ENCODE data around the gene MAP7D3. TPM values are rescaled to one million over a fixed set of nuclear protein-coding genes. Genes with fewer than 3 reads are reported as not detected.

The MAP7D3 gene
- total RNA-seq, 4 donors from 2014 or later, result 4.3 to 10.2 (median 7.6) TPM

DNA sequence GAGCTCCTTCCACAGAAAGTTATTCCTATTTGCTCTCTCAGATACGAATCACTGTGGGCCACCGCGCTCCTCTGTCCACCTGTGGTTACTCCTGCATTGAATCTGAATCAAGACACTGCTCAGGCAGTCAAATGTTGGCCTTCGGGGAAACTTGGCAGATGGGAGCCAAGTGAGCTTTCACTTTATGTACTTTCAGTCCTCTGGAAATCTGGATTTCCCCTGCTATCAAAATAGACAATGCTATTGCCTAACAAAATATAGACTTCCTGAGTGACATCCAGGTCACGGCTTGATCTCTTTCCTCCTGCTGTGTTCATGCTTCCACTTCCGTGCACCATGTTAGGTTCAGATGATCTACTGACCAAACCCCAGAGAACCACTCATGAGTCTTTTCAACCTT is 60.0 kb downstream of the MAP7D3 start:
- no peaks in the 10 kb centered on the region for H3K36me3 ChIP-seq
- no peak overlapping the region for H3K4me3 ChIP-seq
- H3K9me3 ChIP-seq, result no peaks in the 10 kb centered on the region
- no peak for DNase-seq (ENCODE audit: low spot score in 2 of 2)
- H3K4me1 ChIP-seq, result peaks cover 11% of the 10 kb centered on the region
- H3K27ac ChIP-seq, result no peak overlapping the region
- WGBS, result 73% methylated on average over 6 of the region's 6 CpGs
- H3K27me3 ChIP-seq, result no peaks in the 10 kb centered on the region
- TF ChIP-seq POLR2A (IDR thresholded peaks at IDR 0.05) (no peak), EP300 (IDR thresholded peaks at IDR 0.05) (no peak), POLR2AphosphoS5 (IDR thresholded peaks at IDR 0.05) (no peak)
- TF ChIP-seq, protein P1, sequence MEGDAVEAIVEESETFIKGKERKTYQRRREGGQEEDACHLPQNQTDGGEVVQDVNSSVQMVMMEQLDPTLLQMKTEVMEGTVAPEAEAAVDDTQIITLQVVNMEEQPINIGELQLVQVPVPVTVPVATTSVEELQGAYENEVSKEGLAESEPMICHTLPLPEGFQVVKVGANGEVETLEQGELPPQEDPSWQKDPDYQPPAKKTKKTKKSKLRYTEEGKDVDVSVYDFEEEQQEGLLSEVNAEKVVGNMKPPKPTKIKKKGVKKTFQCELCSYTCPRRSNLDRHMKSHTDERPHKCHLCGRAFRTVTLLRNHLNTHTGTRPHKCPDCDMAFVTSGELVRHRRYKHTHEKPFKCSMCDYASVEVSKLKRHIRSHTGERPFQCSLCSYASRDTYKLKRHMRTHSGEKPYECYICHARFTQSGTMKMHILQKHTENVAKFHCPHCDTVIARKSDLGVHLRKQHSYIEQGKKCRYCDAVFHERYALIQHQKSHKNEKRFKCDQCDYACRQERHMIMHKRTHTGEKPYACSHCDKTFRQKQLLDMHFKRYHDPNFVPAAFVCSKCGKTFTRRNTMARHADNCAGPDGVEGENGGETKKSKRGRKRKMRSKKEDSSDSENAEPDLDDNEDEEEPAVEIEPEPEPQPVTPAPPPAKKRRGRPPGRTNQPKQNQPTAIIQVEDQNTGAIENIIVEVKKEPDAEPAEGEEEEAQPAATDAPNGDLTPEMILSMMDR (IDR thresholded peaks at IDR 0.05), result no peak

DNA sequence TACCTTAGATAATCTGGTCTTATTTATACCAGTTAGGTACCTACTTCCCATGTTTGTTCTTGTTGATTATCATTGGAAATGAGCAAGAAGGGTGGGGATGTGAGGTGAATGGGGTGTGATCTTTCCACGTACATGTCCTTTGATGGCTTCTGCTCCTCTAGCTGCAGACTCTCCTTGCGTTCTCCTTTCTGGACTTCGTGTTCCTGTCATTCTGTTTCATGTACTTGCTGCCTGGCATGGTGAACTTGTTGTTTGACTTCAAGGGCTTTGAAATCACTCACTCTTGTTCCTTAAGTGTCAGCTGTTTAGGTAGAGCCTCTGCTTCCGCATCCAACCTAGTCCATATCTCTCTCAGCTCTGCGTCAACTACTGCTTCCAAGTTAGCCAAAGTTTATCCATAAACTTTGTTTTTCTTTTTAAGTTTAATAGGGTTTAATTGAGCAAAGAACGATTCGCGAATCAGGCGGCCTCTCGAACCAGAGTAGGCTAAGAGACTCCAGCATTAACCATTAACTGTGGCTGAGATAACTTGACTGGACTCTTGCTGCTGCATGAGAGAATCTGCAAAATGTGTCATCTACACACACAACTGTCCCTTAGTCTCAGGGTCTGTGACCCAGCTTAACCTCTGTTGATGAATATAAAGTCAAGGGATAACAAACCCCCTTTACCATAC is 61.0 kb downstream of the MAP7D3 start:
- 90% methylated on average over 10 of the region's 10 CpGs for WGBS

DNA sequence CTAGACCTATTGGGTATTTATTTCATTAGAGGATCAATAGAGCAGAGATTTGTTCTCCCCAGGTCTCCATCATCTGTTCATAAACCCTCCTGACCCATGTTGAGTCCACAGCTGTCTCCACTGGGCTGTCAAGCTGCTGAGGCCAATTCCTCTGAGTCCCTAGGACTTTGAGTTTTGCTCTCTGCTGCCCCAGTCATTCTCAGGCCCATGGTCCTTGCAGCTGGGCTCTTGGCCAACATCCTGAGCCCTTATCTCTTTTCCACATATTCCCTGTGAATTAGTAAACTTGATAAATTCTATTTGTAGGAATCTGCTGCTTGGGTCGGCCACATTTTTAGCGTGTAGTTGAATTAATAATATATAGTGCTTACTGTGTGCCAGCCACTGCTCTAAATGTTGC is 62.0 kb downstream of the MAP7D3 start:
- 90% methylated on average over 2 of the region's 2 CpGs for WGBS
- Histone ChIP-seq H3K4me3 (no peak overlapping the region), H3K4me1 (peaks cover 2% of the 10 kb centered on the region), H3K27ac (no peak overlapping the region), H3K27me3 (no peaks in the 10 kb centered on the region), H3K9me3 (no peaks in the 10 kb centered on the region), H3K36me3 (no peaks in the 10 kb centered on the region)
- TF ChIP-seq, protein P1 (IDR thresholded peaks at IDR 0.05), result no peak
- TF ChIP-seq POLR2A (IDR thresholded peaks at IDR 0.05), result no peak
- no peak for TF ChIP-seq EP300 (IDR thresholded peaks at IDR 0.05)
- no peak for TF ChIP-seq POLR2AphosphoS5 (IDR thresholded peaks at IDR 0.05)
- no peak for DNase-seq (ENCODE audit: low spot score in 2 of 2)

More for the DNA sequence above, 61.0 kb downstream of the MAP7D3 start:
- no peak for TF ChIP-seq POLR2AphosphoS5 (IDR thresholded peaks at IDR 0.05)
- peak; percentile 71 for TF ChIP-seq EP300 (IDR thresholded peaks at IDR 0.05)
- H3K4me1 ChIP-seq, result peaks cover 8% of the 10 kb centered on the region
- no peak overlapping the region for H3K4me3 ChIP-seq
- no peaks in the 10 kb centered on the region for H3K27me3 ChIP-seq
- no peaks in the 10 kb centered on the region for H3K9me3 ChIP-seq
- no peak for DNase-seq (ENCODE audit: low spot score in 2 of 2)
- H3K36me3 ChIP-seq, result no peaks in the 10 kb centered on the region
- no peak overlapping the region for H3K27ac ChIP-seq

DNA sequence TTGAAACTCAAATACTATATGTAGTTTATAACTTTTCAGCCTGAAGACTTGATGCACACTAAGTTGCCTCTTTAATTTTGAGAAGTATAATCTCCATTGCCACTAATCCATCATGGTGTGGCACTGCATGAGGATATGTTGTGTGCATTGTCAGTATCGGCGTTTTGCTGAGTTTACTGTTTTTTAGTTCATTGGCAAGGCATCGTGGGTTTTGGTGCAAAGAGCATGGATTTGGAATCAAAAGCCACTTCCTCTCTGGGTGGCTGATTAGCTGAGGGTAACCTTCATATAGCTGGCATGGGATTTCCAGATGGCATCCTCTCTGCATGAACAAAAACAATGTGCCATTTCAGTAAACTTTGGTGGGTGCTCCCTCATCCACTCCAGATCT is 65.2 kb downstream of the MAP7D3 start:
- no peak overlapping the region for H3K27ac ChIP-seq
- H3K4me3 ChIP-seq, result no peak overlapping the region
- 66% methylated on average over 3 of the region's 3 CpGs for WGBS
- DNase-seq (ENCODE audit: low spot score in 2 of 2), result no peak
- no peaks in the 10 kb centered on the region for H3K27me3 ChIP-seq
- H3K4me1 ChIP-seq, result peaks cover 2% of the 10 kb centered on the region
- TF ChIP-seq, protein P1 (IDR thresholded peaks at IDR 0.05), result no peak
- no peaks in the 10 kb centered on the region for H3K9me3 ChIP-seq
- no peaks in the 10 kb centered on the region for H3K36me3 ChIP-seq

DNA sequence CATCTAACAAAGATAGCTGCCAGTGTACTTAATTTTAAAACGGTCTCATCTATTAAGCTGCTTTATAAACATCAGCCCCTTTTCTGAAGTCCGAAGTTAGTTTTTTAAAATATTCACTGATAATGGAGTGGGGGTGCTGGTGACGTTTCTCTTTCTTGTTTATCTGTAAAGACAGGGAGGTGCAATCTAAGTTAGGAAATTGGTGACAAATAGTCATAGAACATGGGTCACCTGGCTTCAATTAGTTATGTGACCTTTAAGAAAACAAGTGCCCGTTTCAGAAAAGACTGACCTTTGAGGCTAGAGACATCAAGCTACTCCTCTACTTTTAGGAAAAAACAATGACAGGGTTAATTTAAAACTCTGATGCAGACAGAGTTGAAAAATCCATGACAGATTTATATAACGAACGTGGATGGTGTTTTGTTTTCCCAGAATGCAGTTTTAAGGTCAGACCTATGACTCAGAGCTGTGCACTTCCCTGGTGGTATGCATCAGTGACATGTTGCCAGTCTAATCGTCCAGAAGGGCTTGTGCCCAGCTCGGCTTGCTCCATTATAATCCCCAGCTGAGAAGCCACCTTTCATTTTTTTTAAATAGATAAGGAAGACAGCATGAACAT is 65.7 kb downstream of the MAP7D3 start:
- 36% methylated on average over 8 of the region's 8 CpGs for WGBS
- H3K27ac ChIP-seq, result peak overlapping the region; percentile 18
- H3K36me3 ChIP-seq, result no peaks in the 10 kb centered on the region

More for the DNA sequence above, 65.7 kb downstream of the MAP7D3 start:
- H3K27me3 ChIP-seq, result no peaks in the 10 kb centered on the region
- peaks cover 2% of the 10 kb centered on the region for H3K4me1 ChIP-seq
- TF ChIP-seq POLR2A (IDR thresholded peaks at IDR 0.05) (no peak), EP300 (IDR thresholded peaks at IDR 0.05) (no peak), POLR2AphosphoS5 (IDR thresholded peaks at IDR 0.05) (no peak)
- TF ChIP-seq, protein P1 (IDR thresholded peaks at IDR 0.05), result no peak
- no peaks in the 10 kb centered on the region for H3K9me3 ChIP-seq
- no peak for DNase-seq (ENCODE audit: low spot score in 2 of 2)
- H3K4me3 ChIP-seq, result no peak overlapping the region

Measured in suprapubic skin (tissue), 4 donors.